HG03064 (cell line): ENCODE measurements around the gene CNTLN.
"Not testable (repeated sequence)": the region's sequence is repeated elsewhere in the genome, so short reads cannot be mapped to it uniquely, and the experiment has no call there.

Source experiments
- ATAC-seq: cut with Tn5 transposase; IDR thresholded peaks from one replicate; pipeline ENCODE4 v1.9.1; 2021; ENCODE audit warnings: low read depth; ENCODE audit not compliant: unreplicated experiment

Gene CNTLN

GRCh38 chr9:17134396-17135294 lies at the start of gene CNTLN:
Gene CNTLN (plus strand): TSS chr9:17135040. CDS start chr9:17135066, 26 bp downstream.
- peak; percentile 81 for ATAC-seq

GRCh38 chr9:17088566-17088965 lies 46.3 kb upstream of the CNTLN start:
- ATAC-seq: no peak

- no peak for ATAC-seq
These were observed 44.8 kb upstream of the CNTLN start for GRCh38 chr9:17090041-17090440.

GRCh38 chr9:17116400-17116837 lies 18.4 kb upstream of the CNTLN start:
- ATAC-seq: no peak

GRCh38 chr9:17117372-17117771 lies 17.5 kb upstream of the CNTLN start:
- no peak for ATAC-seq

GRCh38 chr9:17120203-17120602 lies 14.6 kb upstream of the CNTLN start:
- ATAC-seq: no peak

GRCh38 chr9:17121264-17121663 lies 13.6 kb upstream of the CNTLN start:
- no peak for ATAC-seq

- no peak for ATAC-seq
These were observed 4.5 kb upstream of the CNTLN start for GRCh38 chr9:17130291-17130690.

GRCh38 chr9:17130725-17131124 lies 4.1 kb upstream of the CNTLN start:
- ATAC-seq: no peak

- ATAC-seq: no peak
These were observed 3.3 kb upstream of the CNTLN start for GRCh38 chr9:17131494-17131893.

- peak; percentile 52 for ATAC-seq
These were observed 688 bp downstream of the CNTLN start for GRCh38 chr9:17135295-17136160.

- ATAC-seq: no peak
These were observed 2.7 kb downstream of the CNTLN start for GRCh38 chr9:17137566-17137965.

GRCh38 chr9:17138503-17138902 lies 3.7 kb downstream of the CNTLN start:
- ATAC-seq: no peak

GRCh38 chr9:17140418-17140817 lies 5.6 kb downstream of the CNTLN start:
- ATAC-seq: no peak

GRCh38 chr9:17148324-17148723 lies 13.5 kb downstream of the CNTLN start:
- no peak for ATAC-seq

GRCh38 chr9:17159469-17159868 lies 24.6 kb downstream of the CNTLN start:
- no peak for ATAC-seq

- ATAC-seq: no peak
These were observed 25.5 kb downstream of the CNTLN start for GRCh38 chr9:17160327-17160726.

- ATAC-seq: no peak
These were observed 30.9 kb downstream of the CNTLN start for GRCh38 chr9:17165764-17166163.

GRCh38 chr9:17166346-17166745 lies 31.5 kb downstream of the CNTLN start:
- ATAC-seq: no peak

- no peak for ATAC-seq
These were observed 36.7 kb downstream of the CNTLN start for GRCh38 chr9:17171309-17172094.

- not testable (repeated sequence) for ATAC-seq
These were observed 42.7 kb downstream of the CNTLN start for GRCh38 chr9:17177496-17177895.
